Lower leg skin (tissue), 4 donors: ENCODE data around the gene THYN1. TPM values are rescaled to one million over a fixed set of nuclear protein-coding genes. Genes with fewer than 3 reads are reported as not detected.

ENCODE experiments used
- total RNA-seq, 4 donors: library from RNA; depleted of rRNA; stranded (reverse); fragments of >200 nt; gene quantifications; one replicate each; pipeline ENCODE4 v1.1.0, GENCODE V29; 2016

THYN1 gene
- total RNA-seq, 4 donors from 2014 or later = 9.1 to 35.7 (median 26.2) TPM

Other genes with a start within 250 kb of the THYN1 start
- 10 to 100 TPM; 12.8 to 22.4 (median 15.1) TPM for gene JAM3, start 184.3 kb downstream of the THYN1 start, total RNA-seq
- 10 to 100 TPM; 10.7 to 24.7 (median 20.3) TPM for gene NCAPD3, start 29.4 kb downstream of the THYN1 start, total RNA-seq
- 10 to 100 TPM; 50.6 to 76.5 (median 64.1) TPM for gene VPS26B, start 28.7 kb downstream of the THYN1 start, total RNA-seq
- gene ACAD8, start 216 bp upstream of the THYN1 start, total RNA-seq = 10 to 100 TPM; 49.0 to 68.6 (median 58.6) TPM
- gene GLB1L3, start 23.0 kb upstream of the THYN1 start, total RNA-seq = 10 to 100 TPM in 1 of 4 donors, 1 to 10 TPM in 3; 7.5 to 18.5 (median 8.9) TPM
- 10 to 100 TPM in 2 of 4 donors, 1 to 10 TPM in 2; 9.1 to 21.6 (median 15.1) TPM for gene GLB1L2, start 78.6 kb upstream of the THYN1 start, total RNA-seq
- under 1 TPM in 3 of 4 donors, not detected in 1; 0.13 to 0.58 (median 0.44) TPM for gene B3GAT1, start 158.9 kb upstream of the THYN1 start, total RNA-seq